HG03159 (cell line): ENCODE measurements around the gene DENND4B.
"Not testable (repeated sequence)": the region's sequence is repeated elsewhere in the genome, so short reads cannot be mapped to it uniquely, and the experiment has no call there.

ENCODE experiments used
- ATAC-seq: cut with Tn5 transposase; IDR thresholded peaks from one replicate; pipeline ENCODE4 v1.9.1; 2021; ENCODE audit warnings: mild to moderate bottlenecking, moderate library complexity; ENCODE audit not compliant: unreplicated experiment

DENND4B gene

GRCh38 chr1:153929426-153929825, 17.1 kb downstream of the DENND4B start:
- ATAC-seq: no peak

- ATAC-seq: no peak
These were observed 17.7 kb downstream of the DENND4B start for GRCh38 chr1:153928791-153929341.

- no peak for ATAC-seq
These were observed 18.3 kb downstream of the DENND4B start for GRCh38 chr1:153928245-153928644.

GRCh38 chr1:153926405-153926804, 20.1 kb downstream of the DENND4B start:
- no peak for ATAC-seq

- ATAC-seq: peak; percentile 91
These were observed 23.3 kb downstream of the DENND4B start, which contains the start of gene GATAD2B for GRCh38 chr1:153922972-153923925. TSS of gene GATAD2B (minus strand) at chr1:153922972. CDS start at chr1:153828347, 94,625 bp downstream.

GRCh38 chr1:153922076-153922971, 24.2 kb downstream of the DENND4B start:
- peak; percentile 28 for ATAC-seq

- no peak for ATAC-seq
These were observed 24.8 kb downstream of the DENND4B start for GRCh38 chr1:153921803-153922075.

- no peak for ATAC-seq
These were observed 25.3 kb downstream of the DENND4B start for GRCh38 chr1:153921080-153921802.

GRCh38 chr1:153919876-153920852, 26.4 kb downstream of the DENND4B start:
- ATAC-seq: no peak

- no peak for ATAC-seq
These were observed 30.2 kb downstream of the DENND4B start for GRCh38 chr1:153916297-153916696.

- no peak for ATAC-seq
These were observed 34.2 kb downstream of the DENND4B start for GRCh38 chr1:153912349-153912748.

- not testable (repeated sequence) for ATAC-seq
These were observed 36.0 kb downstream of the DENND4B start for GRCh38 chr1:153910560-153910959.

- no peak for ATAC-seq
These were observed 38.4 kb downstream of the DENND4B start for GRCh38 chr1:153908071-153908470.

- no peak for ATAC-seq
These were observed 39.4 kb downstream of the DENND4B start for GRCh38 chr1:153907134-153907533.

GRCh38 chr1:153906396-153906795, 40.1 kb downstream of the DENND4B start:
- no peak for ATAC-seq

- not testable (repeated sequence) for ATAC-seq
These were observed 40.6 kb downstream of the DENND4B start for GRCh38 chr1:153905908-153906307.

- ATAC-seq: no peak
These were observed 42.6 kb downstream of the DENND4B start for GRCh38 chr1:153903841-153904455.

- ATAC-seq: no peak
These were observed 47.0 kb downstream of the DENND4B start for GRCh38 chr1:153899509-153899908.

- ATAC-seq: not testable (repeated sequence)
These were observed 50.7 kb downstream of the DENND4B start for GRCh38 chr1:153895866-153896265.
